Measurements from ENCODE around the gene CATSPER1. TPM values are rescaled to one million over a fixed set of nuclear protein-coding genes. Genes with fewer than 3 reads are reported as not detected.

CATSPER1 gene
- total RNA-seq, 4 donors from 2014 or later: 1.5 TPM; not detected in 3

- TF ChIP-seq, protein P1, sequence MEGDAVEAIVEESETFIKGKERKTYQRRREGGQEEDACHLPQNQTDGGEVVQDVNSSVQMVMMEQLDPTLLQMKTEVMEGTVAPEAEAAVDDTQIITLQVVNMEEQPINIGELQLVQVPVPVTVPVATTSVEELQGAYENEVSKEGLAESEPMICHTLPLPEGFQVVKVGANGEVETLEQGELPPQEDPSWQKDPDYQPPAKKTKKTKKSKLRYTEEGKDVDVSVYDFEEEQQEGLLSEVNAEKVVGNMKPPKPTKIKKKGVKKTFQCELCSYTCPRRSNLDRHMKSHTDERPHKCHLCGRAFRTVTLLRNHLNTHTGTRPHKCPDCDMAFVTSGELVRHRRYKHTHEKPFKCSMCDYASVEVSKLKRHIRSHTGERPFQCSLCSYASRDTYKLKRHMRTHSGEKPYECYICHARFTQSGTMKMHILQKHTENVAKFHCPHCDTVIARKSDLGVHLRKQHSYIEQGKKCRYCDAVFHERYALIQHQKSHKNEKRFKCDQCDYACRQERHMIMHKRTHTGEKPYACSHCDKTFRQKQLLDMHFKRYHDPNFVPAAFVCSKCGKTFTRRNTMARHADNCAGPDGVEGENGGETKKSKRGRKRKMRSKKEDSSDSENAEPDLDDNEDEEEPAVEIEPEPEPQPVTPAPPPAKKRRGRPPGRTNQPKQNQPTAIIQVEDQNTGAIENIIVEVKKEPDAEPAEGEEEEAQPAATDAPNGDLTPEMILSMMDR (IDR thresholded peaks at IDR 0.05; ENCODE audit: low read depth): no peak
Measured at GRCh38 chr11:66063900-66064299, 37.6 kb upstream of the CATSPER1 start.

DNA sequence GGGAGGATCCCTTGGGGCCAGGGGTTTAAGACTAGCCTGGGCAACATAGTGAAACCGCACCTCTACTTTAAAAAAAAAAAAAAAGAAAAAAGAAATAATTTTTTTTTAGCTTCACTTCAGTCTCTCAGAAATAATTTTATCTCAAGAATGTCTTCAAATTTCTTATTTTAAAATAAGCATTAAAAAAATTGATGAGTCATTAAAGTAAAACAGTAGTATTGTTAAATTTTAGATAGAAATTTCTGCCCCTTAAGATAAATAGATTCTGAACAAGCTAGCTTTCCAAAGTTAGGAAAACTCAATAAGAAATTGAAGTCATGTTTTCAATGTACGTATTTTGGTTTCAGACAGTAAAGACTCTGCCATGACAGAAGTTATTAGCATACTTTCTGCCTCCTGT is 36.1 kb upstream of the CATSPER1 start:
- TF ChIP-seq, protein P1 (IDR thresholded peaks at IDR 0.05; ENCODE audit: low read depth): no peak

DNA sequence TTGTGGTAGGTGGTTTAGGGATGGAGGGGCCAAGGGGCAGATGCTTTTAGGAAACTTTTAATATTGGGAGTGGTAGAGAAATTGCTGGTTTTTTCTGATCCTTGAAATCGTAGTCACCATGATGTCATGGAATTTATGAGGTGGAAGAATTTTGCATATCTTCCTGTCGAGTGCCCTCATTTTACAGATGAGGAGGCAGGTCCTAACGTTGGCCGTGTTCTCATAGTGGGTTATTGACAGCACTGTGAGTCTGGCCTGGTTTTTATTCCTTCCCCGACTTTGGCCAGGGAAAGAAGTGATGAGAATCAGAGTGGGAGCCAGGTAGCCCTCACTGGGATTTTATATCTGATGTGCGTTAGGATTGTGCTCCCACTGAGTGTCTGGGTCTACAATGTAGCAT is 35.0 kb upstream of the CATSPER1 start:
- TF ChIP-seq, protein P1 (IDR thresholded peaks at IDR 0.05; ENCODE audit: low read depth): no peak

DNA sequence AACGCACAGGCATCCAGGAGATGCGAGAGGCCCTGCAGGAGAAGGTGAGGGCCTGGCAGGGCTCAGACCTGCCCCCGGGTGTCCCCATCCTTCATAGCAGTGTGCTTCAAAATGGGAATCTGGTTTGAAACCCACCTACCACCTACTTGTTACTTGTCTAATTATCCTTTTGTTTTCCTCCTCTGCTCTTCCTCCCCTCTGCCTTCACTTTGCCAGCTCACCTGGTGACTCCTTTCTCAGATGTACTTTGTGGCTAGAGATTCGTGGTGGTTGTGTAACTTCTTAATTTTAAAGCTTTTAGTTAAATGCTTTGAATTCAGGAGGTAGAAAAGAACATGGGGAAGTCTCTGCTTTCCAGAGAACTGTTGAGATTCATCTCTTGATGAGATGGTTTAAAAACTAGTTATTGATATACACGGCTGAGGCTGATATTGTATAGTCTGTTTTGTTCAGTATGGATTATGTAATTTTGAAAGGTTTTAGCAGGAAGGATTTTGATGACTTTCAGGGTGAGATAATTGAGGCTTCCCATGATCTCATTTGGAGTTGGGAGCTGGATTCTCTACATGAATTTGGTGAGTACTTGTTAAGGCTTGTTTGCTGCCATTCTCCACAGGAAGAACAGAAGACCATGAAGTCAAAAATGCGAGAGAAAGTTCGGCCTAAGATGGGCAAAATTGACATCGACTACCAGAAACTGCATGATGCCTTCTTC is 33.8 kb upstream of the CATSPER1 start:
- TF ChIP-seq, protein P1 (IDR thresholded peaks at IDR 0.05; ENCODE audit: low read depth): no peak

DNA sequence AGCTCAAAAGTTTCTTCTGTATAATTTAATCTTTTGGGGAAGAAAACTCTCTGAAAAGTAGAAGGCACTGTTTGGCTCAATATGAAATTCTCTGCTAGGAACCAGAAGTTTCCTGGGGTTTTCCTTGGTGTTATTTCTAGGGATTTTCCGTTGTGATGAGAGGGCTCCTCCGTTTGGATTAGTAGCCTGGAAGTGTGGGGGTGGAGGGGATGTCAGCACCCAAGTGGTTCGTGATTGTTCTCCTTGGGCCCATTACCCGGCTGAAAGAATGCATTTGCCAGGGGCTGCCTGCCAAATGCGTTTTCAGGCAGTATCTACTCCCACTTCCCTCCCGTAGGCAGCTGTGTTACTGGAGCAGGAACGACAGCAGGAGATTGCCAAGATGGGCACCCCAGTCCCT is 30.2 kb upstream of the CATSPER1 start:
- TF ChIP-seq, protein P1 (IDR thresholded peaks at IDR 0.05; ENCODE audit: low read depth): no peak

- TF ChIP-seq, protein P1 (IDR thresholded peaks at IDR 0.05; ENCODE audit: low read depth): no peak
Measured at GRCh38 chr11:66055021-66055420, 28.7 kb upstream of the CATSPER1 start.

DNA sequence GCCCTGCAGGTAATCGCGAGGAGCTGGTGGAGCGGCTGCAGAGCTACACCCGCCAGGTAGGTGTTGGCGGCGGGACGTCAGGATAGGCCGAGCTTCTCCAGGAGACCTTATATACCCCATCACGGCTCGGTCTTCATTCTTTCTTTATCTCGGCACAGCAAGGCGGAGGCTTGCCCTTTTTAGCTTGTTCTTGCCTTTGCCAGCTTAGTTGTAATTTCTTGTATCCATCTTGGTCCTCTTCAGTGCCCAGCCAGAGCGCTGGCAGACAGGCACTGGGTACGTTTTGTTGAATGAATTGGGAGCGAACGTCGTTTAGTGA is 26.3 kb upstream of the CATSPER1 start:
- TF ChIP-seq, protein P1 (IDR thresholded peaks at IDR 0.05; ENCODE audit: low read depth): no peak

Measured in subcutaneous adipose tissue (tissue), 4 donors.